GM18909 (cell line): Measurements from ENCODE around the gene NTNG2.
"Not testable (repeated sequence)": the region's sequence is repeated elsewhere in the genome, so short reads cannot be mapped to it uniquely, and the experiment has no call there.

Experiments
- ATAC-seq: cut with Tn5 transposase; IDR thresholded peaks from one replicate; pipeline ENCODE4 v1.9.1; 2021; ENCODE audit warnings: mild to moderate bottlenecking; ENCODE audit not compliant: unreplicated experiment, poor library complexity

NTNG2 gene

GRCh38 chr9:132243156-132244074, 81.6 kb downstream of the NTNG2 start:
- no peak for ATAC-seq

DNA sequence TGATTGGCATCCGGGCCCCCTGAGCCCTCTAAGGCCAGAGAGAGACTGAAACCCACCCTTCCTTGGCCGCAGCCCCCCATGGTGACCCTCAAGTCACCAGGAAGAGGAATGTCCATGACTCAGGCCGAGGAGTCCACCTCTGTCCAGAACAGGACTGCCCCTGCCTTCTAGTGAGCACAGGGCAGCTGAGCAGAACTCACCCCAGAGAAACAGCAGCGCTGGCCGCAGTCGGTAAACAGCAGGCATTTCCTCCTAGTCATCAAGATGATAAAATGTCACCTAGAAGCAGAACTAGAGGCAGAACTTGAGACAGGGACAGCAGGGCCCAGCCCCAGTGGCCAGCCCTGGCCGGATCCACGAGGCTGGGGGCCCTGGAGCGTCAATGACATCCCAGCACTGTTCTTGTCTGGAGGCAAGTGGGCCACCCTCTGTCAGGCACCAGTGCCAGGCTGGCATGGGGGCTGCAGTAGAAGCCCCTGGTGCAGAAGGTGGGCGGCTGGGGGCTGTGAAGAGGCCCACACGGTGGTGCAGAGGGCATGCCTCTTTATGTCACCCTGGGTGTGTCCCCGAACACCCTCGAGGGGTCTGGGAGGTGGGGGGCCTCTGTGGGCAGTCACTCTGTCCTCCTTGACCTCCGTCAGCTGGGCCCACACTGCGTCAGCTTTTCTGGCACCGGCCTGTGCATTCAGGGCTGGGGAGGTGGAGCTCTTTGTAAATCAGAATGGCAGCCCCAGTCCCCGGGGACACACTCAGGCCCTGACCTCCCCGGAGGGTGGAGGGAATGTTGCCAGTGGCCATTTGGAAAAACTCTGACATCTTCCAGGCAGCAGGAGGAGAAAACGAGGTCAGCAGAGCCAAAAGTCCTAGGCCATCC, 83.0 kb downstream of the NTNG2 start:
- ATAC-seq = no peak

DNA sequence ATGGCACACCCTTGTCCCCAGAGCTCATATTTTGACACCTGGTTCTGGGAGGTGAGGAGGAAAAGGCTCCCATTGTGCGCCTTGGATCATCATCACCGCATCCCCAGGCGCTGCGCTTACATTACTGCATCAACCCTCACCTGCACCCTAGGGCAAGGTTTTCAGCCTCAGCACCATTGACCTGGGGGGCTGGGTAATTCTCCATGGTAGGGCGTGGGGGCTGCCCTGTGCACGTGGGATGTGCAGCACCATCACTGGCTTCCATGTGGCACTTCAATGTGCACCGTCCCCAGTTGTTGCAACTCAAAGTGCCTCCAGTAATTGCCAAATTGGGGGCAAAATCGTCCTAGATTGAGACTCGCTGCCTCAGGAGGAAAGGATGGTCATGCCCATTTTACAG, 83.6 kb downstream of the NTNG2 start:
- no peak for ATAC-seq

- no peak for ATAC-seq
Observed at GRCh38 chr9:132247942-132248341, 86.1 kb downstream of the NTNG2 start.

- no peak for ATAC-seq
Observed at GRCh38 chr9:132249123-132249522, 87.3 kb downstream of the NTNG2 start.

DNA sequence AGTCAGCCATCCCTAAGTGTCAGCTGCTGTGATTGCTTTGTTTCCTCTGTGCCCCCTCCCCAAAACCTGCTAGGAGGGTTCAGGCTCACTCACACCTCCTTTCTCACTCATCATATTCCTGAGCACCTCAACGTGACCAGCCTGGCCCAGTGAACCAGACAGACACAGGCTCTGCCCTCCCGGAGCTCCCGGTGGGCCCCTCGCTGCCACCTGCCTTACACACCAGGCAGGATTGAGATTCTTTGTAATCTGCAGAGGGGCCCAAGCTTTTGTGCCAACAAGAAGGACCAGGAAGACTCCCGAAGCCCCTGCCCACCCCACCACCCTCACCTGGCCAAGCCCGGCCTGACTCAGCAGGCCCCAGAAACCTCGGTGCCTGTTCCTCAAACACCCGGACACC, 87.8 kb downstream of the NTNG2 start:
- no peak for ATAC-seq

- ATAC-seq = no peak
Observed at GRCh38 chr9:132250324-132251262, 88.7 kb downstream of the NTNG2 start.

GRCh38 chr9:132260846-132261245, 99.0 kb downstream of the NTNG2 start:
- no peak for ATAC-seq

DNA sequence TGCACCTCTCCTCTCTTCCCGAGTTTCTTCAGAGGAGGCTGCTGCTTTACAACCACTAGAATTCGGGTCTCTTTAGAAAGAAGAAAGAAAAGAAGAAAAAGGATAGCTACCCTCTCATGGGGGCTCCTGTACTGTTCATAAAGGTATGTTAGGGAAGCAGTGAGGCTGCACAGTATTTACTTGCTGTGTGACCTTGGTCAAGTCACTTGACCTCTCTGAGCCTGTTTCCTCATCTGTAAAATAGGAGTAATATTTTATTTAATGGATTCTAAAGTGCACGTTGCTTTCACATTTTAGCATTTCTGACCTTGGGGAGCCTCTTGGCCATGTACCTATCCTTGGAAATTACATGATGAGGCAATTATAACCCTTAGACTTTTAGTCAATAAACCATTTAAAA, 104.2 kb downstream of the NTNG2 start:
- ATAC-seq = no peak

- no peak for ATAC-seq
Observed at GRCh38 chr9:132267660-132268059, 105.8 kb downstream of the NTNG2 start.

GRCh38 chr9:132268725-132269352, 107.0 kb downstream of the NTNG2 start:
- no peak for ATAC-seq

DNA sequence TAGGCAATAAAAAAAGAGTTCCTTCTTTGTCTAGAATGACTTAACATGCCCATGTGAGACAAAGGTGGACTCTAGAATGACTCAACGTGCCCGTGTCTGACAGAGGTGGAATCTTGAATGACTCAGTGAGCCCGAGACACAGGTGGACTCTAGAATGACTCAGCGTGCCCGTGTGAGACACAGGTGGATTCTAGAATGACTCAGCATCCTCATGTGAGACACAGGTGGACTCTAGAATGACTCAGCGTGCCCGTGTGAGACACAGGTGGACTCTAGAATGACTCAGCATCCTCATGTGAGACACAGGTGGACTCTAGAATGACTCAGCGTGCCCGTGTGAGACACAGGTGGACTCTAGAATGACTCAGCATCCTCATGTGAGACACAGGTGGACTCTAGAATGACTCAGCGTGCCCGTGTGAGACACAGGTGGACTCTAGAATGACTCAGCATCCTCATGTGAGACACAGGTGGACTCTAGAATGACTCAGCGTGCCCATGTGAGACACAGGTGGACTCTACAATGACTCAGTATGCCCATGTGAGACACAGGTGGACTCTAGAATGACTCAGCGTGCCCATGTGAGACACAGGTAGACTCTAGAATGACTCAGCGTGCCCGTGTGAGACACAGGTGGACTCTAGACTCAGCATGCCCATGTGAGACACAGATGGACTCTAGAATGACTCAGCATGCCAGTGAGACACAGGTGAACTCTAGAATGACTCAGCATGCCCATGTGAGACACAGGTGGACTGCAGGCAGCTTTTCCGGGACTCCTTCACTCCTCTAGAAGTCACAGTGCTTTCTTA, 108.1 kb downstream of the NTNG2 start:
- ATAC-seq = not testable (repeated sequence)

- ATAC-seq = no peak
Observed at GRCh38 chr9:132274861-132275260, 113.0 kb downstream of the NTNG2 start.

- ATAC-seq = no peak
Observed at GRCh38 chr9:132283165-132283564, 121.3 kb downstream of the NTNG2 start.

- no peak for ATAC-seq
Observed at GRCh38 chr9:132283863-132284262, 122.0 kb downstream of the NTNG2 start.

DNA sequence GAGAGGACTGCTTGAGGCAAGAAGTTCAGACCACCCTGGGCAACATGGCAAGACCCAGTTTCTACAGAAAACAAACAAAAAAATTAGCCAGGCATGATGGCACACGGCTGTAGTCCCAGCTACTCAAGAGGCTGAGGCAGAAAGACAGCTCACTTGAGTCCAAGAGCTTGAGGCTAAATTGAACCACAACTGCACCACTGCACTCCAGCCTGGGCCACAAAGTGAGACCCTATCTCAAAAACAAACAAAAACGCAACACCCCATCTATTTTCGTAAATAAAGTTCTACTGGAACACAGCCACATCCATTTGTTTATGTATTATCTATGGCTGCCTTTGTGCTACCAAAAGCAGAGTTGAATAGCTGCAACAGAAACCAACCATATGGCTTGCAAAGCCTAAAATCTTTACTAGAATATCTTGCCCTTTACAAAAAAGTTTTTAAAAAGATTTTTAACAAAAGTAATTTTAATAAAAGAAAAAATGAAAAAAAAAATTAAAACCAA, 125.5 kb downstream of the NTNG2 start:
- ATAC-seq = no peak

DNA sequence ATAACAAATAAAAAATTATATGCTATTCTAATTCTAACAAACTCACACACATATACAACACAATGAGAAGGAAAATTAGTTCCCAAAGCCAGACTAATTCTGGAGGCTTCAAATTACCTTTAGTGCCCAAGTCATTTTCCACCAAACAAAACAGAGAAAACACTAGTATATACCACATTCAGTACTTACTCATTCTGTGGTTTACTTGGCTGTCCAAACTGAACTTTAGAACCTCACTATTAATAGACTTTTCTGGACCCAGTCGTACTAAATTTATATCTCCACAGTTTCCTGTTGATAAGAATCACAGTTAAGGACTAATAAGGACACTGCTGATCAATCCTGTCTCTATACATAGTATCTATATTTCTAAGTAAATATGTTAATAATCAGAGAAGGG, 126.5 kb downstream of the NTNG2 start:
- no peak for ATAC-seq

DNA sequence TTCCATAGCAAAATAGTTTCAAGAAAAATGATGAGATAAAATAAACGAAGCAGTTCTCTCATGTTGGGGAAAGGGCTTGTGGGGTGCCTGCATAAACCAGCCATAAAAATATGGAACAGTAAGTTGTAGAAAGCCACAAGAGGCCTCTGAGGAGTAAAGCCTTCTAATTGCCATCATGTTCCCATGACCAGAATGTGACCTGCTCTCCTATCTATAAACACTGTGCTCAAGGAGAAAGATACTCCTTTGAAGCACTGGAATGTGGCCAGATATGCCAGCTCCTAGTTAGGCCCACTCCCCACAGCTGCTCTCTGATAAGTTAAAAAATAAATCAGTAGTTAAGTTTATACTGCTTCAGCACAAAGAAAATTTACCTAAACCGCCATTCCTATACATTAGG, 127.1 kb downstream of the NTNG2 start:
- ATAC-seq = no peak
